CD14-positive monocyte (primary cell): ENCODE data around the gene ARPC5L. TPM values are rescaled to one million over a fixed set of nuclear protein-coding genes. Genes with fewer than 3 reads are reported as not detected.
A peak's percentile ranks its signal among the peaks of the same experiment; 100 is the strongest.

Experiments used
- DNase-seq, 3 donors: peaks; one replicate each; pipeline ENCODE4 v3.0.0-alpha.2; 2011 to 2022
- H2AFZ ChIP-seq: 2 replicates; pipeline ENCODE4 v1.6.0; 2012; ENCODE audit warnings: mild to moderate bottlenecking, low read depth, low read length, inconsistent platforms; ENCODE audit not compliant: insufficient read depth, poor library complexity, severe bottlenecking
- H3K27ac ChIP-seq, 2 donors: 1 replicate in 1 of 2; 2 replicates in 1 of 2; pipeline ENCODE4 v1.5.1; 2012 to 2013; ENCODE audit warnings: low read length in 2 of 2, control low read depth in 1 of 2, inconsistent platforms in 1 of 2, low read depth in 1 of 2, mild to moderate bottlenecking in 1 of 2
- H3K27me3 ChIP-seq, 2 donors: one replicate each; pipeline versions ENCODE4 v1.6.0 to v1.6.1; 2011 to 2013; ENCODE audit warnings: low read length in 2 of 2; ENCODE audit not compliant: control insufficient read depth in 2 of 2, insufficient read depth in 2 of 2
- H3K36me3 ChIP-seq, 2 donors: replicated peaks in 1 of 2; 1 replicate in 1 of 2; 2 replicates in 1 of 2; pipeline versions ENCODE4 v1.5.1 to v1.6.1; 2012 to 2013; ENCODE audit warnings: low read length in 2 of 2, control low read depth in 1 of 2, inconsistent platforms in 1 of 2, mild to moderate bottlenecking in 1 of 2; ENCODE audit not compliant: insufficient read depth in 2 of 2, control insufficient read depth in 1 of 2
- H3K4me1 ChIP-seq, 2 donors: 1 replicate in 1 of 2; 2 replicates in 1 of 2; pipeline versions ENCODE4 v1.5.1 to v1.6.1; 2012 to 2013; ENCODE audit warnings: low read length in 2 of 2, control low read depth in 1 of 2, inconsistent platforms in 1 of 2, mild to moderate bottlenecking in 1 of 2, moderate library complexity in 1 of 2; ENCODE audit not compliant: insufficient read depth in 2 of 2, control insufficient read depth in 1 of 2
- H3K4me2 ChIP-seq: replicated peaks from 2 replicates; pipeline ENCODE3; 2012; ENCODE audit warnings: low read length, moderate library complexity, mild to moderate bottlenecking; ENCODE audit not compliant: poor library complexity, severe bottlenecking; ENCODE audit errors: extremely low read depth
- H3K4me3 ChIP-seq, 3 experiments: fragments of 200-600 bp in 1 of 3; sonication (generic) in 1 of 3; replicated peaks in 1 of 3; 1 replicate in 2 of 3; 2 replicates in 1 of 3; pipeline ENCODE4 v1.5.1; 2011 to 2013; ENCODE audit warnings: low read length in 3 of 3, mild to moderate bottlenecking in 3 of 3, control low read depth in 2 of 3, low read depth in 2 of 3, inconsistent platforms in 1 of 3, moderate library complexity in 1 of 3
- H3K79me2 ChIP-seq: 2 replicates; pipeline ENCODE4 v1.6.0; 2012; ENCODE audit warnings: mild to moderate bottlenecking, control low read depth, inconsistent platforms, low read length, moderate library complexity; ENCODE audit not compliant: insufficient read depth
- H3K9ac ChIP-seq: 2 replicates; pipeline ENCODE4 v1.6.0; 2017; ENCODE audit warnings: low read length, mild to moderate bottlenecking; ENCODE audit not compliant: insufficient read depth, poor library complexity, severe bottlenecking
- H3K9me3 ChIP-seq, 2 donors: replicated peaks in 1 of 2; 1 replicate in 1 of 2; 2 replicates in 1 of 2; pipeline versions ENCODE4 v1.5.1 to v1.6.1; 2012 to 2013; ENCODE audit warnings: low read length in 2 of 2, control low read depth in 1 of 2; ENCODE audit not compliant: control insufficient read depth in 1 of 2, insufficient read depth in 1 of 2
- H4K20me1 ChIP-seq: 2 replicates; pipeline ENCODE4 v1.6.0; 2012; ENCODE audit warnings: mild to moderate bottlenecking, low read length, control low read depth, moderate library complexity; ENCODE audit not compliant: insufficient read depth
- H3K27ac Mint-ChIP-seq, 7 donors: one replicate each; pipeline ENCODE4 v1.8.0; 2020; ENCODE audit warnings: mild to moderate bottlenecking in 7 of 7, mixed read lengths in 7 of 7, moderate library complexity in 6 of 7, inconsistent platforms in 2 of 7
- H3K27me3 Mint-ChIP-seq, 3 donors: one replicate each; pipeline ENCODE4 v1.8.0; 2021 to 2022; ENCODE audit warnings: low read depth in 3 of 3, mild to moderate bottlenecking in 3 of 3, mixed read lengths in 3 of 3, moderate library complexity in 3 of 3, inconsistent platforms in 1 of 3
- H3K36me3 Mint-ChIP-seq, 2 donors: one replicate each; pipeline ENCODE4 v1.8.0; 2020; ENCODE audit warnings: mixed read lengths in 2 of 2, inconsistent platforms in 1 of 2, mild to moderate bottlenecking in 1 of 2
- H3K4me1 Mint-ChIP-seq: one replicate; pipeline ENCODE4 v1.8.0; 2020; ENCODE audit warnings: mild to moderate bottlenecking, mixed read lengths
- H3K4me3 Mint-ChIP-seq, 2 donors: one replicate each; pipeline ENCODE4 v1.8.0; 2020; ENCODE audit warnings: mild to moderate bottlenecking in 2 of 2, mixed read lengths in 2 of 2, moderate library complexity in 1 of 2
- H3K9me3 Mint-ChIP-seq, 7 donors: one replicate each; pipeline ENCODE4 v1.8.0; 2020 to 2022; ENCODE audit warnings: mixed read lengths in 7 of 7, mild to moderate bottlenecking in 6 of 7, moderate library complexity in 6 of 7, inconsistent platforms in 2 of 7
- WGBS: methylation state at CpG from one replicate; pipeline ENCODE4 v1.1.5; 2013; ENCODE audit warnings: missing lambda C conversion rate; ENCODE audit not compliant: insufficient coverage; 5-methylcytosine and 5-hydroxymethylcytosine counted together
- intact Hi-C, 2 donors: fragments of 100-400 bp; cut with micrococcal nuclease; formaldehyde crosslinking; loops; one replicate each; pipeline versions ENCODE4 v1.15.0 to v1.15.1; 2023
- polyA plus RNA-seq, 3 donors: library from polyadenylated mRNA; depleted of rRNA in 1 of 3; unstranded in 2 of 3; stranded (reverse) in 1 of 3; fragments of 300-500 nt in 2 of 3; fragments of >200 nt in 1 of 3; fragmentation: Illumina TruSeq in 2 of 3; gene quantifications; 1 replicate in 2 of 3; 2 replicates in 1 of 3; pipeline ENCODE4 v1.2.3, GENCODE V29; 2012 to 2021
- TF ChIP-seq, protein P1 (sequence below): fragments of 200-600 bp; IDR thresholded peaks from one replicate; pipeline ENCODE4 v1.8.0; 2022; ENCODE audit warnings: antibody characterized with exemption, mild to moderate bottlenecking

The ARPC5L gene
- polyA plus RNA-seq, 3 donors, result 16.0 to 35.2 (median 20.7) TPM

DNA sequence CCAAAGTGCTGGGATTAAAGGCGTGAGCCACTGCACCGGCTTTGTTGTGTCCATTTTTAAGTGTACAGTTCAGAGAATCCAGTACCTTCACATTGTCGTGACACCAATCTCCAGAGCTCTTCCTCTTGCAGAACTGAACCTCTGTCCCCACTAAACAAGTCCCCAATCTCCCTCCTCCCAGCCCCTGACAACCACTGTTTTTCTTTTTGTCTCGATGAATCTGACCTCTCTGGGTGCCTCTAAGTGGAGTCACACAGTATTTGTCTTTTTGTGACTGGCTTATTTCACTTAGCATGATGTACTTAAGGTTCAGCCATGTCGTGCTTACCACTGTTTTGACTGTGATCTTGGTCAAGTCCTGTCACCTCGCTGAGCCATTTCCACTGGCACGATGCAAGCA, 7.1 kb upstream of the ARPC5L start:
- peaks cover 7 to 16% of the 10 kb centered on the region in 2 donors for H3K4me1 ChIP-seq
- H3K4me3 ChIP-seq, result no peak overlapping the region
- intact Hi-C loops, result loop anchor here (5.0 kb wide), 2 partner anchors 143 to 238 kb away; no protein-coding TSS in a partner anchor
- peaks cover 40% of the 10 kb centered on the region for H4K20me1 ChIP-seq
- no peak overlapping the region for H3K27ac ChIP-seq
- TF ChIP-seq, protein P1, sequence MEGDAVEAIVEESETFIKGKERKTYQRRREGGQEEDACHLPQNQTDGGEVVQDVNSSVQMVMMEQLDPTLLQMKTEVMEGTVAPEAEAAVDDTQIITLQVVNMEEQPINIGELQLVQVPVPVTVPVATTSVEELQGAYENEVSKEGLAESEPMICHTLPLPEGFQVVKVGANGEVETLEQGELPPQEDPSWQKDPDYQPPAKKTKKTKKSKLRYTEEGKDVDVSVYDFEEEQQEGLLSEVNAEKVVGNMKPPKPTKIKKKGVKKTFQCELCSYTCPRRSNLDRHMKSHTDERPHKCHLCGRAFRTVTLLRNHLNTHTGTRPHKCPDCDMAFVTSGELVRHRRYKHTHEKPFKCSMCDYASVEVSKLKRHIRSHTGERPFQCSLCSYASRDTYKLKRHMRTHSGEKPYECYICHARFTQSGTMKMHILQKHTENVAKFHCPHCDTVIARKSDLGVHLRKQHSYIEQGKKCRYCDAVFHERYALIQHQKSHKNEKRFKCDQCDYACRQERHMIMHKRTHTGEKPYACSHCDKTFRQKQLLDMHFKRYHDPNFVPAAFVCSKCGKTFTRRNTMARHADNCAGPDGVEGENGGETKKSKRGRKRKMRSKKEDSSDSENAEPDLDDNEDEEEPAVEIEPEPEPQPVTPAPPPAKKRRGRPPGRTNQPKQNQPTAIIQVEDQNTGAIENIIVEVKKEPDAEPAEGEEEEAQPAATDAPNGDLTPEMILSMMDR, result no peak
- H2AFZ ChIP-seq, result no peak overlapping the region
- peaks cover 12% of the 10 kb centered on the region for H3K79me2 ChIP-seq
- no peak overlapping the region for H3K4me2 ChIP-seq
- H3K9me3 ChIP-seq, result no peaks in the 10 kb centered on the region
- Mint-ChIP-seq H3K4me1 (peaks cover 14% of the 10 kb centered on the region), H3K27me3 (peaks cover 5 to 13% (median 6%) of the 10 kb centered on the region in 3 donors), H3K36me3 (peaks cover 29 to 33% of the 10 kb centered on the region in 2 donors), H3K27ac (peak overlapping the region in 2 of 7 donors; percentile 10 to 31), H3K9me3 (no peaks in the 10 kb centered on the region), H3K4me3 (no peak overlapping the region)
- WGBS, result 61% methylated on average over 5 of the region's 7 CpGs
- H3K9ac ChIP-seq, result no peak overlapping the region
- no peak for DNase-seq
- H3K36me3 ChIP-seq, result peaks cover 31 to 32% of the 10 kb centered on the region in 2 donors
- no peaks in the 10 kb centered on the region for H3K27me3 ChIP-seq

DNA sequence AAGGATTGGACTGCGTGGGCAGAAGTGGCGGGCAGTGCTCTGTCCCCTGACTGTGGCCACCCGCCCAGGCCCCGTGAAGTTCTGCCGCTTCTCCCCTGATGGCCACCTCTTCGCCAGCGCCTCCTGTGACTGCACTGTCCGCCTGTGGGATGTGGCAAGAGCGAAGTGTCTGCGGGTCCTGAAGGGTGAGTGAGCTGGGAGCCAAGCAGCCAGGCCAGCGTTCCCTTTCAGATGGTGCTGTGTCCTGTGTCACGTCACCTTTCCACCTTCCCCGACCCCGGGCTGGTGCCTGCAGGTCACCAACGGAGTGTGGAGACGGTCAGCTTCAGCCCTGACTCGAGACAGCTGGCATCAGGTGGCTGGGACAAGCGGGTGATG, 6.4 kb upstream of the ARPC5L start:
- H3K4me3 Mint-ChIP-seq, result no peak overlapping the region
- intact Hi-C loops, result no loop called here
- peaks cover 13 to 23% of the 10 kb centered on the region in 2 donors for H3K4me1 ChIP-seq
- peaks cover 19% of the 10 kb centered on the region for H3K79me2 ChIP-seq
- H3K4me3 ChIP-seq, result no peak overlapping the region
- no peak overlapping the region for H2AFZ ChIP-seq
- H3K36me3 Mint-ChIP-seq, result peaks cover 36 to 40% of the 10 kb centered on the region in 2 donors
- H3K27ac ChIP-seq, result no peak overlapping the region
- H3K27ac Mint-ChIP-seq, result peak overlapping the region in 3 of 7 donors; percentile 6 to 73 (median 70)
- H3K9me3 Mint-ChIP-seq, result no peaks in the 10 kb centered on the region
- DNase-seq, result no peak
- TF ChIP-seq, protein P1, result no peak
- no peaks in the 10 kb centered on the region for H3K27me3 ChIP-seq
- H3K9me3 ChIP-seq, result no peaks in the 10 kb centered on the region
- peaks cover 38 to 40% of the 10 kb centered on the region in 2 donors for H3K36me3 ChIP-seq
- H3K9ac ChIP-seq, result no peak overlapping the region
- peaks cover 47% of the 10 kb centered on the region for H4K20me1 ChIP-seq
- WGBS, result 84% methylated on average over 18 of the region's 18 CpGs
- H3K4me2 ChIP-seq, result no peak overlapping the region
- H3K27me3 Mint-ChIP-seq, result peaks cover 5 to 13% (median 6%) of the 10 kb centered on the region in 3 donors
- peaks cover 22% of the 10 kb centered on the region for H3K4me1 Mint-ChIP-seq
